Liver (tissue), 9 donors: Measurements from ENCODE around the gene KIAA0930. TPM values are rescaled to one million over a fixed set of nuclear protein-coding genes. Genes with fewer than 3 reads are reported as not detected.

Source experiments
- DNase-seq: peaks from one replicate; pipeline ENCODE4 v3.0.0-alpha.2; 2017; ENCODE audit warnings: low spot score
- H3K27ac ChIP-seq, 2 donors: one replicate each; pipeline ENCODE4 v1.7.0; 2013; ENCODE audit warnings: inconsistent platforms in 2 of 2, low read length in 2 of 2, control low read depth in 1 of 2, low read depth in 1 of 2, mild to moderate bottlenecking in 1 of 2
- H3K27me3 ChIP-seq, 4 donors: one replicate each; pipeline versions ENCODE4 v1.6.1 to v1.7.0; 2013; ENCODE audit warnings: low read length in 3 of 4, inconsistent platforms in 1 of 4, mild to moderate bottlenecking in 1 of 4, moderate library complexity in 1 of 4; ENCODE audit not compliant: control insufficient read depth in 4 of 4, insufficient read depth in 4 of 4
- H3K36me3 ChIP-seq, 4 donors: one replicate each; pipeline versions ENCODE4 v1.6.1 to v1.7.0; 2013; ENCODE audit warnings: low read length in 3 of 4, mild to moderate bottlenecking in 3 of 4, low read depth in 1 of 4, moderate library complexity in 1 of 4; ENCODE audit not compliant: control insufficient read depth in 4 of 4, insufficient read depth in 3 of 4
- H3K4me1 ChIP-seq, 4 donors: one replicate each; pipeline versions ENCODE4 v1.6.1 to v1.7.0; 2013; ENCODE audit warnings: low read length in 3 of 4, mild to moderate bottlenecking in 3 of 4, moderate library complexity in 1 of 4; ENCODE audit not compliant: control insufficient read depth in 4 of 4, insufficient read depth in 4 of 4
- H3K4me3 ChIP-seq, 3 donors: one replicate each; pipeline versions ENCODE4 v1.6.1 to v1.7.0; 2013; ENCODE audit warnings: low read length in 3 of 3, control low read depth in 1 of 3, low read depth in 1 of 3, mild to moderate bottlenecking in 1 of 3
- H3K9ac ChIP-seq, 2 donors: one replicate each; pipeline ENCODE4 v1.7.0; 2013; ENCODE audit warnings: low read length in 2 of 2, mild to moderate bottlenecking in 2 of 2, moderate library complexity in 2 of 2, control low read depth in 1 of 2, low read depth in 1 of 2
- H3K9me3 ChIP-seq, 4 donors: one replicate each; pipeline versions ENCODE4 v1.6.1 to v1.7.0; 2013; ENCODE audit warnings: low read length in 3 of 4; ENCODE audit not compliant: control insufficient read depth in 4 of 4
- EGR1 ChIP-seq, 2 donors: IDR thresholded peaks; 2 replicates each; pipeline ENCODE4 v1.6.1; 2016 to 2018; ENCODE audit warnings: antibody characterized with exemption in 2 of 2, low read depth in 2 of 2
- FOXA1 ChIP-seq: IDR thresholded peaks from 2 replicates; pipeline ENCODE4 v1.6.1; 2016; ENCODE audit warnings: antibody characterized with exemption
- FOXA2 ChIP-seq: IDR thresholded peaks from 2 replicates; pipeline ENCODE4 v1.6.1; 2016; ENCODE audit warnings: antibody characterized with exemption
- GABPA ChIP-seq, 2 donors: IDR thresholded peaks in 1 of 2; conservative IDR thresholded peaks in 1 of 2; 2 replicates each; pipeline ENCODE4 v1.6.1; 2016; ENCODE audit warnings: antibody characterized with exemption in 2 of 2, mild to moderate bottlenecking in 1 of 2, moderate library complexity in 1 of 2
- HNF4G ChIP-seq: IDR thresholded peaks from 2 replicates; pipeline ENCODE4 v1.6.1; 2016; ENCODE audit warnings: antibody characterized with exemption
- JUND ChIP-seq, 2 donors: IDR thresholded peaks; 2 replicates each; pipeline ENCODE4 v1.6.1; 2016; ENCODE audit warnings: antibody characterized with exemption in 2 of 2
- NR2F2 ChIP-seq: IDR thresholded peaks from 2 replicates; pipeline ENCODE4 v1.6.1; 2016; ENCODE audit warnings: antibody characterized with exemption
- RAD21 ChIP-seq, 2 donors: IDR thresholded peaks; 2 replicates each; pipeline ENCODE4 v1.6.1; 2016; ENCODE audit warnings: antibody characterized with exemption in 2 of 2, mild to moderate bottlenecking in 2 of 2
- RXRA ChIP-seq, 2 donors: IDR thresholded peaks; 2 replicates each; pipeline ENCODE4 v1.6.1; 2017 to 2018; ENCODE audit warnings: antibody characterized with exemption in 2 of 2, mild to moderate bottlenecking in 1 of 2
- SP1 ChIP-seq: IDR thresholded peaks from 2 replicates; pipeline ENCODE4 v1.6.1; 2018; ENCODE audit warnings: antibody characterized with exemption, mild to moderate bottlenecking
- TAF1 ChIP-seq: conservative IDR thresholded peaks from 2 replicates; pipeline ENCODE4 v1.6.1; 2016; ENCODE audit warnings: antibody characterized with exemption, mild to moderate bottlenecking
- YY1 ChIP-seq: IDR thresholded peaks from 2 replicates; pipeline ENCODE4 v1.6.1; 2016; ENCODE audit warnings: antibody characterized with exemption, mild to moderate bottlenecking
- WGBS: extraction: QIAGEN DNeasy Blood & Tissue Kit; methylation state at CpG from one replicate; pipeline ENCODE4 v1.1.7; 2013; 5-methylcytosine and 5-hydroxymethylcytosine counted together
- polyA plus RNA-seq, 2 donors: library from polyadenylated mRNA; stranded (reverse) in 1 of 2; unstranded in 1 of 2; fragments of 200-250 nt in 1 of 2; fragments of >200 nt in 1 of 2; fragmentation: Nextera tagmentation in 1 of 2; extraction: Ambion mirVana in 1 of 2; gene quantifications; one replicate each; pipeline versions ENCODE4 v1.2.1 to v1.2.3, GENCODE V29; 2013 to 2015
- total RNA-seq, 2 donors: library from RNA; depleted of rRNA; stranded (reverse); fragments of >200 nt; gene quantifications; one replicate each; pipeline ENCODE4 v1.2.3, GENCODE V29; 2014
- TF ChIP-seq, protein P1 (sequence below): IDR thresholded peaks from 2 replicates; pipeline ENCODE4 v1.6.1; 2016; ENCODE audit warnings: antibody characterized with exemption, mild to moderate bottlenecking
- TF ChIP-seq, protein P2 (sequence below): IDR thresholded peaks from 2 replicates; pipeline ENCODE4 v1.6.1; 2016; ENCODE audit warnings: antibody characterized with exemption
- TF ChIP-seq, protein P3 (sequence below): fragments of 150-350 bp; IDR thresholded peaks from 2 replicates; pipeline ENCODE4 v1.5.1; 2017; ENCODE audit warnings: improper control_type of control experiment, low read depth, low read length; ENCODE audit not compliant: missing input control
- TF ChIP-seq, protein P4 (sequence below): IDR thresholded peaks from 2 replicates; pipeline ENCODE4 v1.6.1; 2016; ENCODE audit warnings: antibody characterized with exemption
- TF ChIP-seq, protein P5 (sequence below): IDR thresholded peaks from 2 replicates; pipeline ENCODE4 v1.6.1; 2016; ENCODE audit warnings: antibody characterized with exemption
- donor health status: healthy.
- donor health status: healthy.
- donor health status: healthy.
- donor health status: healthy.
- donor health status: healthy.

KIAA0930 gene
- total and polyA plus RNA-seq, 4 donors, result 6.1 to 30.0 (median 17.6) TPM

DNA sequence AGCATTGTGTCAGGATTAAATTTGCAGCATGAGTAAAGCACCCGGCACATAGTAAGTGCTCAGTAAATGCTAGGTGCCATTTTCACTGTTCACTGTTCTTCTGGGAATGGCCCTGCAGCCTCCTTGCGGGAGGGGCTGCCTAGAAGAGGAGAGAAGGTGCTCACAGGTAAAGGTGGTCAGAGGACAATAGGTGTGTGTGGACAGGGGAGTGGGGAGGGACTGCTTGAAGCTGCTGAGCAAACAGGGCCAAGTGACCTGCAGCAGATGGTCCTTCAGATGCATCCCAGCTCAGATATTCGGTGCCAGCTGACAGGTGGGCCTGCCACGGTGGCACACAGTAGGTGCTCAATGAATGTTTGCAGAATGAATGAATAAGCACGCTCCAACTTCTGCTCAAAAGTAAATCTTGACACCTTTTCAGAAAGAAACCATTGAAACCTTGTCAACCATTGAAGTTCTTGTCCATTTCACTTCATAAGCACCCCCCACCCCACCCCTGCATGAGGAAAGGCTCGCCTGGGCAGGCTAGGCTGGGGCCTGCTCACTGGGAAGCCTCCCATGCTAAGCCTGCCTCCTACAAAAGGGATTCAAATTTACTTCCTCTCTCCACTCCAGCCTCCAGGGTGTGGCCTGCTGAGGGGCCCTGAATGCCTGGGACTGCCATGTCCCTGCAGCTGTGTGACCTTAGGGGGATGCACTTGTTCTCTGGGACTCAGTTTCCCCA, 1.6 kb downstream of the KIAA0930 start:
- Histone ChIP-seq H3K27ac (no peak overlapping the region), H3K4me3 (no peak overlapping the region), H3K4me1 (peaks cover 16 to 46% (median 30%) of the 10 kb centered on the region in 4 donors), H3K27me3 (no peaks in the 10 kb centered on the region), H3K9ac (no peak overlapping the region), H3K36me3 (no peaks in the 10 kb centered on the region), H3K9me3 (no peaks in the 10 kb centered on the region)
- TF ChIP-seq RAD21 (IDR thresholded peaks at IDR 0.05), result no peak
- WGBS, result 80% methylated on average over 6 of the region's 6 CpGs
- no peak for DNase-seq

DNA sequence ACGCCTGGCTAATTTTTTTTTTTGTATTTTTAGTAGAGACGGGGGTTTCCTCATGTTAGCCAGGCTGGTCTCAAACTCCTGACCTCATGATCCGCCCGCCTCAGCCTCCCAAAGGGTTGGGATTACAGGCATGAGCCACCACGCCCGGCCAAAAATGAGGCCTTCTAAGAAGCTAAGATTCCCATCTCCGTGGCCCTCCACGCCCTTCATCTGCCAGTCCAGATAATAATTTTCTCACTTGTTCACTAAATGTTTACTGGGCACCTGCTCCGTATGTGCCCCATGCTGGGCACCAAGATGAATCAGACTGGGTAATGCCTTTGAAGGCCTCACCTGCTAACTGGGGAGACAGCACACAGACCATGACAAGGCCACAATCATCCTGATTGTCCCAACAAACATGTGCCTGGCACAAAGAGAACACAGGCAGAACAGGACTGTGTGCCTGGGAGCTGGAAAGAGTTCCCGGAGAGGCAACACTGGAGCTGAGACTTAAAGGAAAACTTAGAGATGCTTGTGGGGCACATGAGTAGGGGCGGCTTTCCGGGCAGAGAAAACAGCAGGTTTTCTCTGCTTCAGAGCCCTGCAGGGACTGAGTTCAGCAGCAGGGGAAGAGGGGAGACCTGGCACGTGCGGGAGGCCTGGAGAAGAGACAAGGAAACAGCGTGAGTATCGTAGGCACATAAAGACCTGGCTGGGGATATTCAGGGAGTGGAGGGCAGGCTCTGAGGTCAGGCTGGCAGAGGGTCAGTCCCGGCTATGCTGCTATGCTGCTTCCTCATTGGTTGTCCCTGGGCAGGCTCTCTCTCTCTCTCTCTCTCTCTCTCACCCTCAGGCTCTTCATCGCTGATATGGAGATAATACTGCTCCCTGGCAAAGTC, 2.4 kb downstream of the KIAA0930 start:
- no peaks in the 10 kb centered on the region for H3K9me3 ChIP-seq
- no peak overlapping the region for H3K4me3 ChIP-seq
- DNase-seq, result no peak
- H3K27ac ChIP-seq, result no peak overlapping the region
- no peak overlapping the region for H3K9ac ChIP-seq
- H3K27me3 ChIP-seq, result no peaks in the 10 kb centered on the region
- H3K36me3 ChIP-seq, result no peaks in the 10 kb centered on the region
- TF ChIP-seq, protein P1, sequence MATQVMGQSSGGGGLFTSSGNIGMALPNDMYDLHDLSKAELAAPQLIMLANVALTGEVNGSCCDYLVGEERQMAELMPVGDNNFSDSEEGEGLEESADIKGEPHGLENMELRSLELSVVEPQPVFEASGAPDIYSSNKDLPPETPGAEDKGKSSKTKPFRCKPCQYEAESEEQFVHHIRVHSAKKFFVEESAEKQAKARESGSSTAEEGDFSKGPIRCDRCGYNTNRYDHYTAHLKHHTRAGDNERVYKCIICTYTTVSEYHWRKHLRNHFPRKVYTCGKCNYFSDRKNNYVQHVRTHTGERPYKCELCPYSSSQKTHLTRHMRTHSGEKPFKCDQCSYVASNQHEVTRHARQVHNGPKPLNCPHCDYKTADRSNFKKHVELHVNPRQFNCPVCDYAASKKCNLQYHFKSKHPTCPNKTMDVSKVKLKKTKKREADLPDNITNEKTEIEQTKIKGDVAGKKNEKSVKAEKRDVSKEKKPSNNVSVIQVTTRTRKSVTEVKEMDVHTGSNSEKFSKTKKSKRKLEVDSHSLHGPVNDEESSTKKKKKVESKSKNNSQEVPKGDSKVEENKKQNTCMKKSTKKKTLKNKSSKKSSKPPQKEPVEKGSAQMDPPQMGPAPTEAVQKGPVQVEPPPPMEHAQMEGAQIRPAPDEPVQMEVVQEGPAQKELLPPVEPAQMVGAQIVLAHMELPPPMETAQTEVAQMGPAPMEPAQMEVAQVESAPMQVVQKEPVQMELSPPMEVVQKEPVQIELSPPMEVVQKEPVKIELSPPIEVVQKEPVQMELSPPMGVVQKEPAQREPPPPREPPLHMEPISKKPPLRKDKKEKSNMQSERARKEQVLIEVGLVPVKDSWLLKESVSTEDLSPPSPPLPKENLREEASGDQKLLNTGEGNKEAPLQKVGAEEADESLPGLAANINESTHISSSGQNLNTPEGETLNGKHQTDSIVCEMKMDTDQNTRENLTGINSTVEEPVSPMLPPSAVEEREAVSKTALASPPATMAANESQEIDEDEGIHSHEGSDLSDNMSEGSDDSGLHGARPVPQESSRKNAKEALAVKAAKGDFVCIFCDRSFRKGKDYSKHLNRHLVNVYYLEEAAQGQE, result no peak
- TF ChIP-seq RAD21 (IDR thresholded peaks at IDR 0.05), result no peak
- no peak for TF ChIP-seq YY1
- TF ChIP-seq, protein P2, sequence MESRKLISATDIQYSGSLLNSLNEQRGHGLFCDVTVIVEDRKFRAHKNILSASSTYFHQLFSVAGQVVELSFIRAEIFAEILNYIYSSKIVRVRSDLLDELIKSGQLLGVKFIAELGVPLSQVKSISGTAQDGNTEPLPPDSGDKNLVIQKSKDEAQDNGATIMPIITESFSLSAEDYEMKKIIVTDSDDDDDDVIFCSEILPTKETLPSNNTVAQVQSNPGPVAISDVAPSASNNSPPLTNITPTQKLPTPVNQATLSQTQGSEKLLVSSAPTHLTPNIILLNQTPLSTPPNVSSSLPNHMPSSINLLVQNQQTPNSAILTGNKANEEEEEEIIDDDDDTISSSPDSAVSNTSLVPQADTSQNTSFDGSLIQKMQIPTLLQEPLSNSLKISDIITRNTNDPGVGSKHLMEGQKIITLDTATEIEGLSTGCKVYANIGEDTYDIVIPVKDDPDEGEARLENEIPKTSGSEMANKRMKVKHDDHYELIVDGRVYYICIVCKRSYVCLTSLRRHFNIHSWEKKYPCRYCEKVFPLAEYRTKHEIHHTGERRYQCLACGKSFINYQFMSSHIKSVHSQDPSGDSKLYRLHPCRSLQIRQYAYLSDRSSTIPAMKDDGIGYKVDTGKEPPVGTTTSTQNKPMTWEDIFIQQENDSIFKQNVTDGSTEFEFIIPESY, result no peak
- TF ChIP-seq, protein P3, sequence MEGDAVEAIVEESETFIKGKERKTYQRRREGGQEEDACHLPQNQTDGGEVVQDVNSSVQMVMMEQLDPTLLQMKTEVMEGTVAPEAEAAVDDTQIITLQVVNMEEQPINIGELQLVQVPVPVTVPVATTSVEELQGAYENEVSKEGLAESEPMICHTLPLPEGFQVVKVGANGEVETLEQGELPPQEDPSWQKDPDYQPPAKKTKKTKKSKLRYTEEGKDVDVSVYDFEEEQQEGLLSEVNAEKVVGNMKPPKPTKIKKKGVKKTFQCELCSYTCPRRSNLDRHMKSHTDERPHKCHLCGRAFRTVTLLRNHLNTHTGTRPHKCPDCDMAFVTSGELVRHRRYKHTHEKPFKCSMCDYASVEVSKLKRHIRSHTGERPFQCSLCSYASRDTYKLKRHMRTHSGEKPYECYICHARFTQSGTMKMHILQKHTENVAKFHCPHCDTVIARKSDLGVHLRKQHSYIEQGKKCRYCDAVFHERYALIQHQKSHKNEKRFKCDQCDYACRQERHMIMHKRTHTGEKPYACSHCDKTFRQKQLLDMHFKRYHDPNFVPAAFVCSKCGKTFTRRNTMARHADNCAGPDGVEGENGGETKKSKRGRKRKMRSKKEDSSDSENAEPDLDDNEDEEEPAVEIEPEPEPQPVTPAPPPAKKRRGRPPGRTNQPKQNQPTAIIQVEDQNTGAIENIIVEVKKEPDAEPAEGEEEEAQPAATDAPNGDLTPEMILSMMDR, result no peak
- no peak for TF ChIP-seq JUND (IDR thresholded peaks at IDR 0.05)
- TF ChIP-seq NR2F2, result no peak
- TF ChIP-seq SP1, result no peak
- TF ChIP-seq RXRA (IDR thresholded peaks at IDR 0.05), result no peak
- TF ChIP-seq FOXA2, result no peak
- TF ChIP-seq, protein P4, sequence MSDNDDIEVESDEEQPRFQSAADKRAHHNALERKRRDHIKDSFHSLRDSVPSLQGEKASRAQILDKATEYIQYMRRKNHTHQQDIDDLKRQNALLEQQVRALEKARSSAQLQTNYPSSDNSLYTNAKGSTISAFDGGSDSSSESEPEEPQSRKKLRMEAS, result no peak
- TF ChIP-seq, protein P5, sequence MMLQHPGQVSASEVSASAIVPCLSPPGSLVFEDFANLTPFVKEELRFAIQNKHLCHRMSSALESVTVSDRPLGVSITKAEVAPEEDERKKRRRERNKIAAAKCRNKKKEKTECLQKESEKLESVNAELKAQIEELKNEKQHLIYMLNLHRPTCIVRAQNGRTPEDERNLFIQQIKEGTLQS, result no peak
- no peak for TF ChIP-seq FOXA1
- no peak for TF ChIP-seq TAF1
- no peak for TF ChIP-seq EGR1 (IDR thresholded peaks at IDR 0.05; ENCODE audit: low read depth in 2 of 2)
- TF ChIP-seq HNF4G, result no peak
- TF ChIP-seq GABPA (IDR thresholded peaks at IDR 0.05 in 1 of 2, conservative IDR thresholded peaks at IDR 0.05 in 1 of 2), result no peak
- WGBS, result 88% methylated on average over 18 of the region's 18 CpGs
- H3K4me1 ChIP-seq, result peaks cover 16 to 53% (median 30%) of the 10 kb centered on the region in 4 donors
